GM20431 (cell line): Measurements from ENCODE around the gene TMEM43.
"Not testable (repeated sequence)": the region's sequence is repeated elsewhere in the genome, so short reads cannot be mapped to it uniquely, and the experiment has no call there.

Experiments used
- in situ Hi-C: fragments of 300-500 bp; cut with MseI, MboI; formaldehyde crosslinking; loops from one replicate; pipeline ENCODE4 v1.15.0; 2020; ENCODE audit warnings: low sequenced_read_pairs; ENCODE audit not compliant: unreplicated experiment

The TMEM43 gene

GRCh38 chr3:14124615-14125192 is at the start of gene TMEM43, which contains the start of gene CHCHD4:
TMEM43 (plus strand) TSS chr3:14125052; CDS start chr3:14125194, 142 bp downstream.
CHCHD4 (minus strand) TSS chr3:14124870; CDS start chr3:14124676, 194 bp downstream.
- in situ Hi-C loops: no loop called here

GRCh38 chr3:14075233-14075632 is 49.6 kb upstream of the TMEM43 start:
- in situ Hi-C loops: not testable (repeated sequence)

GRCh38 chr3:14077310-14077709 is 47.5 kb upstream of the TMEM43 start:
- in situ Hi-C loops: no loop called here

GRCh38 chr3:14082108-14082657 is 42.7 kb upstream of the TMEM43 start:
- in situ Hi-C loops: no loop called here

GRCh38 chr3:14087461-14087860 is 37.4 kb upstream of the TMEM43 start:
- in situ Hi-C loops: not testable (repeated sequence)

- in situ Hi-C loops: not testable (repeated sequence)
Observed at GRCh38 chr3:14091959-14092358, 32.9 kb upstream of the TMEM43 start.

GRCh38 chr3:14092464-14092863 is 32.4 kb upstream of the TMEM43 start:
- in situ Hi-C loops: no loop called here

- in situ Hi-C loops: no loop called here
Observed at GRCh38 chr3:14093831-14094230, 31.0 kb upstream of the TMEM43 start.

- in situ Hi-C loops: no loop called here
Observed at GRCh38 chr3:14096742-14097141, 28.1 kb upstream of the TMEM43 start.

GRCh38 chr3:14097616-14098391 is 27.0 kb upstream of the TMEM43 start:
- in situ Hi-C loops: no loop called here

- in situ Hi-C loops: not testable (repeated sequence)
Observed at GRCh38 chr3:14109821-14110220, 15.0 kb upstream of the TMEM43 start.

GRCh38 chr3:14110699-14111098 is 14.2 kb upstream of the TMEM43 start:
- in situ Hi-C loops: no loop called here

GRCh38 chr3:14113965-14114635 is 10.8 kb upstream of the TMEM43 start:
- in situ Hi-C loops: no loop called here

GRCh38 chr3:14117468-14118399 is 7.1 kb upstream of the TMEM43 start:
- in situ Hi-C loops: no loop called here

GRCh38 chr3:14118400-14119381 is 6.2 kb upstream of the TMEM43 start:
- in situ Hi-C loops: no loop called here

GRCh38 chr3:14119651-14120050 is 5.2 kb upstream of the TMEM43 start:
- in situ Hi-C loops: no loop called here

GRCh38 chr3:14120111-14120920 is 4.5 kb upstream of the TMEM43 start:
- in situ Hi-C loops: no loop called here
